GM12801 (cell line): Measurements from ENCODE around the gene TULP1.

Experiments used
- CTCF ChIP-seq: IDR thresholded peaks from one replicate; pipeline ENCODE4 v1.5.1; 2011; ENCODE audit warnings: control low read depth; ENCODE audit not compliant: insufficient read length; ENCODE audit errors: extremely low read depth

The TULP1 gene

GRCh38 chr6:35533981-35534380, 21.3 kb upstream of the TULP1 start:
- TF ChIP-seq CTCF: no peak

GRCh38 chr6:35532126-35532525, 19.4 kb upstream of the TULP1 start:
- no peak for TF ChIP-seq CTCF

- TF ChIP-seq CTCF: no peak
Observed at GRCh38 chr6:35524380-35525020, 11.8 kb upstream of the TULP1 start.

- TF ChIP-seq CTCF: peak; percentile 37
Observed at GRCh38 chr6:35522660-35523658, 10.3 kb upstream of the TULP1 start.

- no peak for TF ChIP-seq CTCF
Observed at GRCh38 chr6:35522151-35522550, 9.5 kb upstream of the TULP1 start.

GRCh38 chr6:35521235-35521634, 8.5 kb upstream of the TULP1 start:
- TF ChIP-seq CTCF: no peak

- no peak for TF ChIP-seq CTCF
Observed at GRCh38 chr6:35519313-35520015, 6.8 kb upstream of the TULP1 start.
